NK-92 (cell line): ENCODE measurements around the gene SP140.
"Not testable (repeated sequence)": the region's sequence is repeated elsewhere in the genome, so short reads cannot be mapped to it uniquely, and the experiment has no call there.

Experiments used
- DNase-seq: peaks from one replicate; lab custom pipeline; 2025; ENCODE audit not compliant: unreplicated experiment; lab: John Stamatoyannopoulos, UW

The SP140 gene

DNA sequence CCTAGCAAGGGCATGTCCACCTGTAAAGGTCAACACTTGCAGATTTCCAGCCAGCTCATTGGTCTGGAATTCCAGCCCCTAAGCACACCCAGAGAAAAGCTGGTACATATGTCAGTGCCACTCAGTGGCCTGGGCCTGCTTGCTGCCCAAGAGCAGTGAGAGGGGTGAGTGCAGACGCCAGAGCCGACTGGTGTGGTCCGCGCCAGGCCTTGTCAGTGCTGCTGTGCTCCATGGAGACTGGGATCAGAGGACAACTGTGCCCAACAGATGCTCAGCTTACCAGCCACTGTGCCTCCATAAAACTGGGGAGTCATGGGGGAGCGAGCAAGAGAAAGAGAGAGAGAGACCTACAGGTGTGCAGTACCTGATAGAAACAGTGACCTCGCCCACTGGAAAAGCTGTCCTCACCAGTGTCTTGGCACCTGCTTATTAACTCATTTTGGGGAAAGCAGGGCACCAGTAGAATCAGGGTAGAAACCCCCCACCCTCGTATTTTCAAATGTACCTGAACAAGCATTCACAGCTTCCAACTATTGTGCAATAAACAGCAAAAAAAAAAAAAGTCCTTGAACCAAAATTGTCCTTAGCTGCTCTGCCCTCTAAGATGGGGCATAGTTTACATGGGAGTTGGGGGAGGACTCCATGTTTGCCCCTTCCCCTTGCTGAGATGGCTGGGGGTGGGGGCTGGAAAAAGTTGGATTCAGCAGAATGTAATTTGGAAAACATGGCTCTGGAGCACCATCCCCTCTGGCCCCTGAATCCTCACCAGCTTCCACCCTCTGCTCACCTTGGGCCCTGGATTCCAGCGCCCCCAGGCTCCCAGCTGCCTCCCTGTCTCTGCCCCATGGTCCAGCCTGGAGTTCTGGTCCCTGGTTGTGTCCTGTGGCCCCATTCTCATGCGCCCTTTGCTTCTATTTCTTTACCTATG is 100.0 kb downstream of the SP140 start:
- no peak for DNase-seq

DNA sequence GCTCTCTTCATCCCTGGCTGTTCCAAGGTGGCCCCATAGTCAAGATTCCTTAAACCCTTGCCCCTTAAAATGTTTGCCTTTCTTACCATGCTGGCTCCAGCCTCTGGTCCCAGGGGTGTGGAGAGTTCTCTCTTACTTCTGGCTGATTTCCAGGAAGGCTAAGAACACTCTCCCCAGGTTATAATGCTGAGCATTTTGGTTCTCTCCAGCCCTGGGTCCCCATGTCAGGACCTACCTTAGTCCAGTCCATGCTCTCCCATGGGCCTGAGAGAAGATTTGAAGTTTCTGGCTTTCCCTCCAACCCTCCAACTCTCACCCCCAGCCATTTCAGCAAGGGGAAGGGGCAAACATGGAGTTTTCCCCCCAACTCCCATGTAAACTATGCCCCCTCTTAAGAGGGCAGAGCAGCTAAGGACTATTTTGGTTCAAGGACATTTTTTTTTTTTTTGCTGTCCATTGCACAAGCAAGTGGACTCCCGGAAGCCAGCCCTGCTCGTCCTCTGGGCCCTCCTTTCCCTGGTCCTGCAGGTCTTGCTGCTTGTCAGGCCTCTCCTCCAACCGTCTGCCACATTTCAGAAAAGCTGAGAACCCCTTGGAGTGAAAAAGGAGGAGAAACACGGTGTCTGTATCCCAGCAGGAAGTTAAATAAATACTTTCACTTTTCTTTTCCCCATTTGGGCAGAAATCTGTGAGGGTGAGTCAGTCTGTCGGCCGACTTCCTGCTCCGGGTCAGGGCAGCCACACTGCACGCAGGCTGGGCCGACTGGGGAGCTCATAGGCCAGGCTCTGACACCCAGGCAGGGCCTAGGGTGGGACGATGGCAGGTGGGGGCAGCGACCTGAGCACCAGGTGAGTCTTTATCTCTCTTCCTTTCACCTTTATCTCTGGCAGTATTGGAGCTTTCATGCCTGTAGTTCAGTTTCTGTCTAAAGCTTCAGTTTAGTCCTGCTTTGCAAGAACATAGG is 101.2 kb downstream of the SP140 start, which contains the start of gene SP140L:
TSS of gene SP140L (plus strand) at position 741 of the 965 bp plus-strand sequence. CDS start at position 818, 77 bp downstream.
- no peak for DNase-seq

DNA sequence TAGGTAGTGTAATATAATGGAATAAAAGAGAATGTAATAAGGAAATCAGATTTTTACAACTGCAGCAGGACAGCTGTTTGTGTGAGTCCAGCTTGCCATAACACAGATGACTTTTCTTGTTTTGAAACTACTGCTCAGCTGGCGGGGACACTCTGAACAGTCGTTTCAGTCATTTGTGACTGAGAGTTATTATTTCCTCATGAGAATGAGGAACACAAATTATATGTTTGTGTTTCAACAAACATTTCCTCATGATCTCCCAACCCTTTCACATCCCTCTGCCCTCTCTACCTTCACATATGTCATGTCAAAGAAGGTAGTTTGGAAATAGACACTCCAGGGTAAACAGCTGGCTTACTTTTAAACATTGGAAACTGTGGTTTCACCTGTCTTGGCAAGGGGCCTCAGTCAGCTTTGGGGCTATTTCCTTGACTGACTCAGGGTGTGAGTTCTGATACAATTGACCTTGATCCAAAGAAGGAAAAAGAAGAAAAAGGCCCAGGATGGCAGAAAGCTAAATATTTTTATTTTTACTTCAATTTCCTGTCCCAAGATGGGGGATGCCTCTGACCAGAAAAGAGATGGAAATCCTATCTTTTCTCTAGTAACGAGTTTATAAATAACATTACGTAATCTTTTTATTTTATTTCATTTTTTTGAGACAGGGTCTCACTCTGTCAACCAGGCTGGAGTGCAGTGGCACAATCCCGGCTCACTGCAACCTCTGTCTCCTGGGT is 102.0 kb downstream of the SP140 start:
- no peak for DNase-seq

DNA sequence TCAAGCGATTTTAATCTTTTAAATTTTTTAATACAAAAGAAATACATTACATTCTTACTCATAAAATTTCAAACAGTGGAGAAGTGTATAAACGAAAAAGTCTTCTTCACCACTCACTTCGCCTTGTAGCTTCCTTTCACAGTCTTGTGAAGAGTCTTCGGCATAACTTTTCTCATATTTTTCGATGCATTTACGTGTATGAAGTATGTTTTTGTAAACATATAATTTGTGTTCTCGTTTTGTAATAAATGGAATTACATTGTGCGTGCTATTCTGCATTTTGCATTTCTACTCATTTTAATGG is 102.6 kb downstream of the SP140 start:
- DNase-seq: no peak

DNA sequence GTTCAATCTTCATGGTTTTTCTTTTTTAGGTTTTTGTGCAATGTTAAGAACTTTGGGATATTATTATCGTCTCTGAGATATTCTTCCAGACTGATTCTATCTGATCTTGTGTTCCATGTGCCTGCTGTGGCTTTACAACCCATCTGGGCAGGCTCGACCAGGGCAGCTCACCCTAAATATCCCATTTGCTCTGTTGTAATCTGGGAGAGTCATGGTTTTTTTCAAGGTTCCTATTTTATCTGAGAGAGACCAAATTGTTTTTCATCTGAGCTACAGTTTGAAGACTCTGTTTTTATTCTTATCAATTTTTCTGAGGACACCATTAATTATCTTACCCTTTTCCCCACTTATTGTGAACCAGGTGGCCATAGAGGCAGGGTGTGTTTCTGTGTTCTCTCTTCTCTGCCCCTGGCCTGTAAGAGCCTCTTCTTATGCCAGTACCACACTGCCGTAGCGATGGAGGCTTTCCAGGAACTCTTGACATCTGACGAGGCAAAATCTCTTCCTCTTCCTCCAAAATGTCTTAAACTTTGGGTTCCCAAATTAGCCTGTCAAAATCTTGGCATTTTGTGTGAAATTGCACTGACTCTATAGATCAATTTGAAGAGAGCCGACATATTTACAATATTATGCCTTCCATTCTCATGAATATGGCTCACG is 104.5 kb downstream of the SP140 start:
- no peak for DNase-seq

DNA sequence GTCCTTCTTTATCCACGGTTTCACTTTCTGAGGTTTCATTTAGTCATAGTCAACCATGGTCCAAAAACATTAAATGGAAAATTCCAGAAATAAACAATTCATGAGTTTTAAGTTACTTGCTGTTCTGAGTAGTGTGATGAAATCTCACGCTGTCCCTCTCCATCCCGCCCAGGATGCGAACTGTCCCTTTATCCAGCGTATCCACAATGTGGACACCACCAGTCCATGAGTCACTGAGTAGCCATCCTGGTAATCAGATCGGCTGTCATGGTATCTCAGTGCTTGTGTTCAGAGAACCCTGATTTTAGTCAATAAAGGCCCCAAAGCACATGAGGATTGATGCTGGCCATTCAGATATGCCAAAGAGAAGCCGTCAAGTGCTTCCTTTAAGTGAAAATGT is 105.2 kb downstream of the SP140 start:
- DNase-seq: no peak

DNA sequence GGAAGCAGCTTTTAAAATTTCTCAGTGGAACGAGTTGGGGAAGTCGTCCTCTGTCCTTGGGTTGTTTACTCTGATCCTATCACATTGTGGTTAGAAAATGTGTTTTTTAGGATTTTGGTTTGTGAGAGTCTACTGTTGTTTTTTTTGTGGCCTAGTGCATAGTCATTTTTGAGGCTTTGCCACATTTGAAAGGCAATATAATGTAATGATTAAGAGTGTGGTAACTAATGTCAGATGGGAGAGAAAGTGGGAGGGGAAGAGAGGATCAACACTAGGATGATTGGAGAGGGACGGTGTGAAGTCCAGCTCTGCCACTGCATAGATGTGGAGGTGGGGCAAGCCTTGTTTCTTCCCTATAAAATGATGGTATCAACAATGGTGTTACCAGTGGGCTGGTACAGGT is 109.9 kb downstream of the SP140 start:
- DNase-seq: no peak

DNA sequence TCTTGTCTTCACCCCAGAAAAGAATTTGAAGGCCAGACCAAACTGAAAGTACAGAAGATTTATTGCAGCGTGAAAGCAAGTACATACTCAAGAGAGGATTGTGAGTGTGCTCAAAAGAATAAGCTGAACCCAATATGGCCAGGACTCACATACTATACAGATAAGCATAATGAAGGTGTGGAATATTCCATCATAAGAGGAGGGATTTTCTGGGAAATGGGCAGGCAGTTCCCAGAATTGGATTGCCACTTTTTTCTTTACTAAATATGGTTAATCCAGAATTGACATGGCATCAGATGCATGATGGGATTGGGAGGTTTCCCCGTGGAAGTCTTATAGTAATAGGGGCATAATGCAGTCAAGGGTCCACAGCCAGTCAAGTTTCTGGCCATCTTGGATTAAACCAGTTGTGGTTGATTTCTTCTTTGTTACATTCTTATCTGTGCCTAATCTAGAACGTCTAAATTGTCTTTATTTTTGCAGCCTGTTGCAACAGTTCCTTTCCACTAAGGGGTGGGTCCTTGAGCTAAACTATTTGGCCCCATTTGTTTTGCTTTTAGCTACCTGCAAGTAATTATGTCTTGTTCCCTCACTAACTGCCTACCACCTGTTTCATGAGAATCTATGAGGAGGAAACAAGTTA is 110.4 kb downstream of the SP140 start:
- DNase-seq: no peak

DNA sequence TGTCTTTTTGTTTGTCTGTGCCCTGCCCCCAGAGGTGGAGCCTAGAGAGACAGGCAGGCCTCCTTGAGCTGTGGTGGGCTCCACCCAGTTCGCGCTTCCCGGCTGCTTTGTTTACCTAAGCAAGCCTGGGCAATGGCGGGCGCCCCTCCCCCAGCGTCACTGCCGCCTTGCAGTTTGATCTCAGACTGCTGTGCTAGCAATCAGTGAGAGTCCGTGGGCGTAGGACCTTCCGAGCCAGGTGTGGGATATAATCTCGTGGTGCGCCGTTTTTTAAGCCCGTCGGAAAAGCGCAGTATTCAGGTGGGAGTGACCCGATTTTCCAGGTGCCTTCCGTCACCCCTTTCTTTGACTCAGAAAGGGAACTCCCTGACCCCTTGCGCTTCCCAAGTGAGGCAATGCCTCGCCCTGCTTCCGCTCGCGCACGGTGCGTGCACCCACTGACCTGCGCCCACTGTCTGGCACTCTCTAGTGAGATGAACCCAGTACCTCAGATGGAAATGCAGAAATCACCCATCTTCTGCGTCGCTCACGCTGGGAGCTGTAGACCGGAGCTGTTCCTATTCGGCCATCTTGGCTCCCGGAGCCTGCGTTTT is 116.5 kb downstream of the SP140 start:
- DNase-seq: not testable (repeated sequence)

DNA sequence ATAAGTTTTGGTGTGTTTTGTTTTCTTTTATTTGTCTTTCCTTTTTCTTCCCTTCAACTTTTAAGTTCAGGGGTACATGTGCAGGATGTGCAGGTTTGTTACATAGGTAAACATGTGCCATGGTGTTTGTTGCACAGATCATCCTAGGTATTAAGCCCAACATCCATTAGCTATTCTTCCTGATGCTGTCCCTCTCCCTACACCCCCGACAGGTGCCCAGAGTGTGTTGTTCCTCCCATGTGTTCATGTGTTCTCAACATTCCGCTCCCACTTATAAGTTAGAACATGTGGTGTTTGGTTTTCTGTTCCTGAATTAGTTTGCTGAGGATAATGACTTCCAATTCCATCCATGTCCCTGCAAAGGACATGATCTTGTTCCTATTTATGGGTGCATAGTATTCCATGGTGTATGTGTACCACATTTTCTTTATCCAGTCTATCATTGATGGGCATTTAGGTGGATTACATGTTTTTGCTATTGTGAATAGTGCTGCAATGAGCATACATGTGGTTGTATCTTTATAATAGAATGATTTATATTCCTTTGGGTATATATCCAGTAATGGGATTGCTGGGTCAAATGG is 117.6 kb downstream of the SP140 start:
- not testable (repeated sequence) for DNase-seq

DNA sequence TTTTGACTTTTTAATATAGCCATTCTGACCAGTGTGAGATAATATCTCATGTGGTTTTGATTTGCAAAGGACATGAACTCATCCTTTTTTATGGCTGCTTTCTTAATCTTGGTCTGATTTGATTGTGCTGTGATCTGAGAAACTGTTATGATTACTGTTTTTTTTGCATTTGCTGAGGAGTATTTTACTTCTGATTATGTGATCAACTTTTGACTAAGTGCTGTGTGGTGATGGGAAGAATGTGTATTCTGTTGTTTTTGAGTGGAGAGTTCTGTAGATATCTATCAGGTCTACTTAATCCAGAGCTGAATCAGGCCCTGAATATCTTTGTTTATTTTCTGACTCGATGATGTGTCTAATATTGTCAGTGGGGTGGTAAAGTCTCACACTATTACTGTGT is 118.2 kb downstream of the SP140 start:
- no peak for DNase-seq

DNA sequence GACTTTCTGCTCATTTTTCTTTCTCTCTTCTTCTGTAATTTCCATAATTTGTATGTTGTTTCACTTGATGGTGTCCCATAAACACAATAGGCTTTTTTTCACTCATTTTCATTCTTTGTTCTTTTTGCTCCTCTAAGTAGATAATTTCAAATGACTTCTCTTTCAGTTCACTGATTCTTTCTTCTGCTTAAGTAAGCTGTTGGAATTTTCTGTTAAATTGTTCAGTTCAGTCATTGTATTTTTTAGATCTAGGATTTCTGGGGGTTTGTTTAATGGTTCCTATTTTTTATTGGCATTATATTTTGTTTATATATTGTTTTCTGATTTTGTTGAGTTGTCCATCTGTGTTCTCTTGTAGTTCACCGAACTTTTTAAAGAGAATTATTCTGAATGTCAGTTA is 120.9 kb downstream of the SP140 start:
- no peak for DNase-seq

DNA sequence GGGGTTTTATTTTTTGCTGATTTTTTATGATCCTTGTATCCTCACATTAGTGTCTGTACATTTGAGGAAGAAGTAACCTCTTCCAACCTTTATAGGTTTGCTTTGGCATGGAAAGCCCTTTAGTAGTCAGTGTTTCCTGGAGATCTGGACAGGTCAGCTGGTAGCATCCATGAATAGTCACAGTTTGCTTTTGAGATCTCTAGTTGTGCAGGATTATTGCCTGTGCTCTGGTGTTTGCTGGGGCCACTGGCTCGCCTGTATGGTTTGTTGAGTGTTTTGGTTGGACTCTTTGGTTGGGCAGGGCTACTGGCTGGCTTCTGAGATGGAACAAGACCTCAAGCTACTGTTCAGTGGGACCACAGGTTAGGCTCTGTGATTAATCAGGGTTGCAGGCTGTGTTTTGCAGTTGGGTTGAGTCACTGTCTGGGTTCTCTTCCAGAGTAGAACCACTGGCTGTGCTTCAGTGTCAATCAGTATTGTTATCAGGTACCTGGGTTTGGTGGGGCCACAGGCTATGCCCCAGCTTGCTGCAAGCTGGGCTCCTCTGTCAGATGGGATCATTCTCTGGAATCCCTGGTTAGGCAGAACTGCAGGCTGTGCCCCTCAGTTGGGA is 121.5 kb downstream of the SP140 start:
- no peak for DNase-seq

DNA sequence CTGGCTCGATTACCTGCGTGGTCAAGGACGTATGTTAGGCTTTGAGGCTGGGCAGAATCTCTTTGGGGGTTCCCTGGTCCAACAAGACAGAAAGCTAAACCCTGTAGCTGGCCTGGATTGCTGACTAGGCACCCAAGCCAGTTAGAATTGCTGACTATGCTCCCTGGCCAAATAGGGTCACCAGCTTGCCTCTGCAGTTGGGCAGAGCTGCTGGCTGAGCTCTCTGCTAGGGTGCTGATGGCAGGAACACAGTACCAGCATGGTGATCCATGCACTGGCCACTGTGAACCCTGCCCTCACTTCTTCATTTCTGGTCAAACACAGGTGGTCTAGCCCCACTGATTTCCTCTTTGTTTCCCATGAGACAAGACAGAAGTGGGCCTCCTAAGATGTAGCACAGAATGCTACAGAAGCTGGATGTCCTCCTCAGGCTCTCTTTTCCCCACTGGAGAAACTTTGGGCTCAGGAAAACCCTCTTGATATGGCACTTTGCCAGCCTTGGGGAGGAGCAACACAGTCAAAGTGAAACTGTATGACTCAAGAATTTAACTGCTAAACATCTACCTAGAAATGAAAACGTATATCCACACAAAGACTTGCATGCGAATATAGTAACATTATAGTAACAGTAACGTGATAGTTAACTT is 122.2 kb downstream of the SP140 start:
- DNase-seq: no peak

DNA sequence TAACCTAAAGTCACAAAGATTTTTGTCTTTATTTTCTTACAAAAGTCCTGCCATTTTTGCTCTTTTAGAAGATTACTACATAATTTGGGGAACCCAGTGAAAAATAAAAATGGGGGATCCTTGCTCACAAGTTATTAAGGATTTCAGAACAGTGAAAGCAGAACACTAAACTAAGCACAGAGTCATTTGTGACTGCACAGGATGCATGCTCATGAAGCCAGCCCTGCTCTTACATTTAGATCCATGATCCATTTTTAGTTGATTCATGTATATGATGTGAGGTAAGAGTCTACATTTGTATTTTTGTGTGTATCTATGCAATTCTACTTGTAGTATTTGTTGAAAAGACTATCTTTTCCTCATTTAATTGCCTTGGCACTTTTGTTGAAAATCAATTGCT is 123.3 kb downstream of the SP140 start:
- no peak for DNase-seq

DNA sequence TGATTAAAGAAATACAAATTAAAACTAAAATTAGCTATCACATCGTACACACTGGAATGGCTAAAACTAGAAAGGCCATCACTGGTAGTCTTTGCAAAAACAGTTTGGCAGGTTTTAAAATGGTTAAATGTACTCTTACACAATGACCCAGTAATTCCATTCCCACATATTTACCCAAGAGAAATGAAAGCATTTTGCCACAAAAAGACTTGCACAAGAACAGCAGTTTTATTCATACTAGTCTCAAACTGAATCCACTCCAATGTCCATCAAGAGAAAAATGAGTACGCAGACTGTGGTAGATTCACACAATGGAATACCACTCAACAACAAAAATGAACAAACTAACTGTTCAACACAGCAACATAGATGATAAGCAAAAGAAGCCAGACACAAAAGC is 130.5 kb downstream of the SP140 start:
- DNase-seq: no peak

DNA sequence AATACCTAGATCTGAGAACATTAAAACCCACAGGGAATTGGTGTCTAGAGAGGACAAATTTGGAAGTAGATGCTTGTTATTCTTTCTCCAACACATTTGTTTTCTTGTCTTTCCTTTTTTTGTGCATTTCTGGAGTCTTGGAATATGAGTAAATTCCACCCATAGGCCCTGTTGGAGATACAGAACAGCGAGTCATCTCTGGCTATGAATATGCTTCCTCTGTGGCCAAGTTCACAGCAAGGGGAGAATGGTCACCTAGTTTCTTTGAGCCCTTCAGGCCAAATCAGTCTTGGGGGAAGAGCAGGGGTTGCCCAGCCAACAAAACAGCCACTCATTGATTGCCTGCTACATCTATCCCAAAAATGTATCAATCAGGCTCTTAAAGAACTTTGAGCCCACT is 132.8 kb downstream of the SP140 start:
- no peak for DNase-seq

DNA sequence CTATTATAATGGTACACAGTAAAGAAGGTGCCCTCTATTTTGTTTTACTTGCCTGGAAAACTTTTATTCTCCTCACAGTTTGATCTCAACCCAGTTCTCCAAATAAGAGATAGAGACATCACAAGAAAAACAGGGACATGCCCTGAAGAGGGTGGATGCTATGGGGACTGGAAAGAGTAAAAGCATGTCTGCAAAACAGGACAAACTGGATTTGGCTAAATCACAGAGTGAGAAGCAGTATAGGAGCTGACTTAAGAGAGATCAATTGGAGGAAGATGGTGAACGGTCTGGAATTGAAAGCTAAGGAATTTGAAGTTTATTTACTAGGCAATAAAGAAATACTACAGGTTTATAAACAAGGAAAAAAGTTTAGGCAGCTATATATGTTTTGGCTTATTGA is 134.5 kb downstream of the SP140 start:
- no peak for DNase-seq
